Spleen (tissue), 11 donors: ENCODE results near the gene TMEM61. TPM values are rescaled to one million over a fixed set of nuclear protein-coding genes. Genes with fewer than 3 reads are reported as not detected.
A peak's percentile ranks its signal among the peaks of the same experiment; 100 is the strongest.

Experiments
- DNase-seq: peaks from one replicate; pipeline ENCODE4 v3.0.0-alpha.2; 2020
- H3K27ac ChIP-seq, 8 donors: fragments of 200-600 bp; sonication (generic) in 7 of 8; 1 replicate in 4 of 8; 2 replicates in 4 of 8; pipeline versions ENCODE4 v1.5.0 to v1.8.0; 2016 to 2021; ENCODE audit warnings: inconsistent platforms in 4 of 8, mild to moderate bottlenecking in 4 of 8, moderate library complexity in 1 of 8
- H3K27me3 ChIP-seq, 7 donors: fragments of 200-600 bp; sonication (generic) in 6 of 7; replicated peaks in 1 of 7; 1 replicate in 4 of 7; 2 replicates in 3 of 7; pipeline versions ENCODE4 v1.5.0 to v1.8.0; 2016 to 2021; ENCODE audit warnings: inconsistent platforms in 3 of 7, mild to moderate bottlenecking in 1 of 7
- H3K36me3 ChIP-seq, 6 donors: fragments of 200-600 bp; sonication (generic) in 5 of 6; 1 replicate in 4 of 6; 2 replicates in 2 of 6; pipeline versions ENCODE4 v1.5.0 to v1.8.0; 2016 to 2021; ENCODE audit warnings: inconsistent platforms in 2 of 6
- H3K4me1 ChIP-seq, 6 donors: fragments of 200-600 bp; sonication (generic) in 5 of 6; 1 replicate in 3 of 6; 2 replicates in 3 of 6; pipeline versions ENCODE4 v1.5.0 to v1.8.0; 2016 to 2021; ENCODE audit warnings: inconsistent platforms in 3 of 6
- H3K4me3 ChIP-seq, 8 donors: fragments of 200-600 bp; sonication (generic) in 7 of 8; 1 replicate in 4 of 8; 2 replicates in 4 of 8; pipeline versions ENCODE4 v1.5.0 to v1.8.0; 2016 to 2021; ENCODE audit warnings: inconsistent platforms in 4 of 8, mild to moderate bottlenecking in 4 of 8, moderate library complexity in 2 of 8
- H3K9me3 ChIP-seq, 8 donors: fragments of 200-600 bp; sonication (generic) in 7 of 8; 1 replicate in 4 of 8; 2 replicates in 4 of 8; pipeline versions ENCODE4 v1.5.0 to v1.8.0; 2016 to 2021; ENCODE audit warnings: inconsistent platforms in 4 of 8
- POLR2A ChIP-seq, 3 donors: fragments of 450-650 bp; IDR thresholded peaks; one replicate each; pipeline ENCODE4 v1.5.1; 2017; ENCODE audit warnings: antibody characterized with exemption in 3 of 3, mild to moderate bottlenecking in 1 of 3
- POLR2AphosphoS5 ChIP-seq, 3 donors: sonication (generic); formaldehyde crosslinking; IDR thresholded peaks; one replicate each; pipeline ENCODE4 v1.5.1; 2017; ENCODE audit warnings: antibody characterized with exemption in 3 of 3
- WGBS, 5 donors: extraction: QIAGEN DNeasy Blood & Tissue Kit in 3 of 5; methylation state at CpG; one replicate each; pipeline versions ENCODE4 v1.1.5 to v1.1.7; 2013 to 2018; 5-methylcytosine and 5-hydroxymethylcytosine counted together
- intact Hi-C: fragments of 100-400 bp; cut with DNase I; formaldehyde crosslinking; loops from one replicate; pipeline ENCODE4 v1.15.0; 2023; ENCODE audit warnings: low total_unique reads
- polyA plus RNA-seq, 3 donors: library from polyadenylated mRNA; stranded (reverse); fragments of 200-250 nt; gene quantifications; one replicate each; pipeline ENCODE4 v1.2.1, GENCODE V29; 2013
- total RNA-seq, 7 donors: library from RNA; depleted of rRNA in 3 of 7; stranded (reverse); fragments of >200 nt in 3 of 7; fragmentation: NEBNext Ultra II Directional in 4 of 7; extraction: Animal tissue kit (Norgen Biotek cat#: 25700) in 4 of 7; gene quantifications; one replicate each; pipeline versions ENCODE4 v1.1.0 to v1.2.1, GENCODE V29; 2016 to 2021
- TF ChIP-seq, protein P1 (sequence below), 11 experiments: fragments of 200-600 bp in 7 of 11; fragments of 450-650 bp in 4 of 11; sonication (generic) in 4 of 11; IDR thresholded peaks in 8 of 11; conservative IDR thresholded peaks in 3 of 11; 1 replicate in 7 of 11; 2 replicates in 4 of 11; pipeline versions ENCODE4 v1.4.0 to v1.8.0; 2016 to 2021; ENCODE audit warnings: antibody characterized with exemption in 11 of 11, inconsistent platforms in 4 of 11, mild to moderate bottlenecking in 1 of 11
- donor health status: healthy with polysubstance abuse.
- donor health status: DM: no; HTN: no; CAD: no; lungs with moderate emphysema.
- donor health status: DM: no; HTN: no; CAD: no.
- donor health status: Bipolar disorder and iron deficiency.
- donor health status: healthy.
- donor health status: DM: no; HTN: no; CAD: no.
- donor health status: DM: yes; HTN: yes; CAD: no.

TMEM61 gene
- total and polyA plus RNA-seq, 10 donors, result 0.19 to 2.1 (median 0.76) TPM; not detected in 5

DNA sequence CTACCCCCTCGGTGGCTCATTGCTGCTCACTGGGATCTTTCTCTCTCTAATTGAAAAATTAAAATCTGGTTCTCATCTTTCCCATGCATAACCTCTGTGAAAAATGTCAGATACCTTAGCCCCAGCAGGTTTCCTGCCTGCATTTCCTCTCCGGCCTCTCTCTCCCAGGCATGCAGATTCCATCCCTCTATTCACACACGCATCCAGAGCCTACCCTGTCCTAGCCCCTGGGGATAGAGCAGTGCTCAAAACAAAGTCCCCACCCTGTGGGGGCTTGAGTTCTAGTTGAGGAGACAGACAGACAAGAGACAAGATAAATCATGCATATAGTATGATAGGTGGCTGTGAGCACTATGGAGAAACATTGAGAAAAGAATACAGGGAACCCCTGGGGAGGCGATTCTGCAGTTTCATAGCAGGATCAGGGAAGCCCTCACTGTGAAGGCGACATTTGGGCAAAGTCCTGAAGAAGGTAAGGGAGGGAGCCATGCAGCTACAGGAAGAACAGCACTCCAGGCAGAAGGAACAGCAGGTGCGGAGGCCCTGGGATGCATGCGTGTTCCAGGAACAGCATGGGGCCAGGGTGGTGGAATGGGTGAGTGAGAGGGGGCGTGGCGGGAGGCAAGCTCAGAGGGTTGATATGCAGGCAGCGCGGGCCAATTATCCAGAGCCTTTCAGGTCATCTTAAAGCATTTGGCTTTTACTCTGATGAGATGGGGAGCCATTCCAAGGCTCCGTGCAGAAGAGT lies 14.8 kb downstream of the TMEM61 start:
- Histone ChIP-seq H3K9me3 (no peaks in the 10 kb centered on the region), H3K4me1 (peaks cover 5 to 22% (median 14%) of the 10 kb centered on the region in 6 donors), H3K27me3 (peaks cover 0 to 53% (median 17%) of the 10 kb centered on the region in 7 donors), H3K4me3 (no peak overlapping the region), H3K36me3 (no peaks in the 10 kb centered on the region), H3K27ac (no peak overlapping the region)
- no peak for DNase-seq
- WGBS, 5 donors, result 64 to 75% (median 66%) methylated on average over 12 of the region's 12 CpGs
- intact Hi-C loops, result loop anchor here (5.0 kb wide), 1 partner anchor 43 kb away; no protein-coding TSS in a partner anchor
- TF ChIP-seq, protein P1, sequence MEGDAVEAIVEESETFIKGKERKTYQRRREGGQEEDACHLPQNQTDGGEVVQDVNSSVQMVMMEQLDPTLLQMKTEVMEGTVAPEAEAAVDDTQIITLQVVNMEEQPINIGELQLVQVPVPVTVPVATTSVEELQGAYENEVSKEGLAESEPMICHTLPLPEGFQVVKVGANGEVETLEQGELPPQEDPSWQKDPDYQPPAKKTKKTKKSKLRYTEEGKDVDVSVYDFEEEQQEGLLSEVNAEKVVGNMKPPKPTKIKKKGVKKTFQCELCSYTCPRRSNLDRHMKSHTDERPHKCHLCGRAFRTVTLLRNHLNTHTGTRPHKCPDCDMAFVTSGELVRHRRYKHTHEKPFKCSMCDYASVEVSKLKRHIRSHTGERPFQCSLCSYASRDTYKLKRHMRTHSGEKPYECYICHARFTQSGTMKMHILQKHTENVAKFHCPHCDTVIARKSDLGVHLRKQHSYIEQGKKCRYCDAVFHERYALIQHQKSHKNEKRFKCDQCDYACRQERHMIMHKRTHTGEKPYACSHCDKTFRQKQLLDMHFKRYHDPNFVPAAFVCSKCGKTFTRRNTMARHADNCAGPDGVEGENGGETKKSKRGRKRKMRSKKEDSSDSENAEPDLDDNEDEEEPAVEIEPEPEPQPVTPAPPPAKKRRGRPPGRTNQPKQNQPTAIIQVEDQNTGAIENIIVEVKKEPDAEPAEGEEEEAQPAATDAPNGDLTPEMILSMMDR (IDR thresholded peaks at IDR 0.05 in 8 of 11, conservative IDR thresholded peaks at IDR 0.05 in 3 of 11), result no peak
- TF ChIP-seq POLR2A (IDR thresholded peaks at IDR 0.05) (no peak), POLR2AphosphoS5 (IDR thresholded peaks at IDR 0.05) (no peak)

DNA sequence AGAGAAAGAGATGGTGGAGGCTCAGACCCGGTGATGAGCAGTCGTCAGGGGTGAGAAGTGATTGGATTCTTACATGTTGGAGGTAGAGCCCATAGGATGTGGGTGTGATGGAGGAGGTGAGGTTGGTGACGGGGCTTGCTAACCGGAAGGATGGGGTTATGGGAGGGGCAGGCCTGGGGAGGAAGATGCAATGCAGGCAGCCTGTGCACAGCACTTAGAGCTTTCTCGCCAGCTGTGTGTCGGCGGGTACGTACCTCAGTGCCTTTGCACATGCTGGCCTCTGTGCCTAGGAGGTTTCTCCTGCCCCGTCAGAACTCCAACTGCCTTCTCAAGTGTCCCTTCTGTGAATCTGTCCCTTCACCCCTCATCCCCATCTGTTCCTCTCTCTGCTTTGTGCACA lies 15.4 kb downstream of the TMEM61 start:
- Histone ChIP-seq H3K9me3 (no peaks in the 10 kb centered on the region), H3K27me3 (peaks cover 0 to 60% (median 17%) of the 10 kb centered on the region in 7 donors), H3K4me3 (peak overlapping the region in 1 of 8 donors; percentile 46), H3K4me1 (peaks cover 5 to 22% (median 14%) of the 10 kb centered on the region in 6 donors), H3K36me3 (no peaks in the 10 kb centered on the region), H3K27ac (no peak overlapping the region)
- no peak for DNase-seq
- WGBS, 5 donors, result 53 to 70% (median 63%) methylated on average over 9 of the region's 9 CpGs
- no peak for TF ChIP-seq POLR2A (IDR thresholded peaks at IDR 0.05)
- intact Hi-C loops, result loop anchor here (5.0 kb wide), 1 partner anchor 44 kb away; no protein-coding TSS in a partner anchor

DNA sequence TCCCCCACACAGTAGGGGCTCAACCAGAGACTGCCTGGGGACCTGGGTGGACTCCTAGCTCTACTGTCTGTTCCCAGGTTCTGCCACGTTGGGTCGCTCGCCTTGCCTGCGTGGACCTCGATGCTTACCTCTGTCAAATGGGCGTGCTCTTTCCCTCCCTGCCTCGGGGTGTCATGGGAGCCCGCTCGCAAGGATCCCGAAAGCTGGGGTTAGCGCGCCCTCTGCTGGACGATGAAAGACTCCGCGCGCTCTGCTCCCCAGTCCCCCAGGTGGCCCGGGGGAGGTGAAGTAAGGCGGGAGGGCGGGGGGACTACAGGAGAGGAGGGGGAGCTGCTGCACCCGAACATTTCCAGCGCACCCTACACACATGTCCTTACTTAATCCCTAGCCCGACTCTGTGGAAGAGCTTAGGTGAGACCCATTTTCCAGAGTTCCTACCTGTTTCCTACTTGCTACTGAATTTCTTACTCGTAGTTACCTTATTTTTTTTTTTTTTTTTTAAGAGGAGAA lies 16.0 kb downstream of the TMEM61 start:
- intact Hi-C loops, result loop anchor here (5.0 kb wide), 1 partner anchor 44 kb away; no protein-coding TSS in a partner anchor
- Histone ChIP-seq H3K27ac (no peak overlapping the region), H3K4me3 (peak overlapping the region in 2 of 8 donors; percentile 1 to 46), H3K27me3 (peaks cover 0 to 63% (median 17%) of the 10 kb centered on the region in 7 donors), H3K36me3 (no peaks in the 10 kb centered on the region), H3K9me3 (no peaks in the 10 kb centered on the region), H3K4me1 (peaks cover 5 to 22% (median 14%) of the 10 kb centered on the region in 6 donors)
- peak; percentile 91 for DNase-seq
- TF ChIP-seq, protein P1 (IDR thresholded peaks at IDR 0.05 in 8 of 11, conservative IDR thresholded peaks at IDR 0.05 in 3 of 11), result peak; percentile 54 to 88 (median 80)
- peak in 2 of 3 donors; percentile 12 to 19 for TF ChIP-seq POLR2AphosphoS5 (IDR thresholded peaks at IDR 0.05)
- TF ChIP-seq POLR2A (IDR thresholded peaks at IDR 0.05), result no peak
- 2 to 4% (median 3%) methylated on average over 23 of the region's 23 CpGs for WGBS, 5 donors

DNA sequence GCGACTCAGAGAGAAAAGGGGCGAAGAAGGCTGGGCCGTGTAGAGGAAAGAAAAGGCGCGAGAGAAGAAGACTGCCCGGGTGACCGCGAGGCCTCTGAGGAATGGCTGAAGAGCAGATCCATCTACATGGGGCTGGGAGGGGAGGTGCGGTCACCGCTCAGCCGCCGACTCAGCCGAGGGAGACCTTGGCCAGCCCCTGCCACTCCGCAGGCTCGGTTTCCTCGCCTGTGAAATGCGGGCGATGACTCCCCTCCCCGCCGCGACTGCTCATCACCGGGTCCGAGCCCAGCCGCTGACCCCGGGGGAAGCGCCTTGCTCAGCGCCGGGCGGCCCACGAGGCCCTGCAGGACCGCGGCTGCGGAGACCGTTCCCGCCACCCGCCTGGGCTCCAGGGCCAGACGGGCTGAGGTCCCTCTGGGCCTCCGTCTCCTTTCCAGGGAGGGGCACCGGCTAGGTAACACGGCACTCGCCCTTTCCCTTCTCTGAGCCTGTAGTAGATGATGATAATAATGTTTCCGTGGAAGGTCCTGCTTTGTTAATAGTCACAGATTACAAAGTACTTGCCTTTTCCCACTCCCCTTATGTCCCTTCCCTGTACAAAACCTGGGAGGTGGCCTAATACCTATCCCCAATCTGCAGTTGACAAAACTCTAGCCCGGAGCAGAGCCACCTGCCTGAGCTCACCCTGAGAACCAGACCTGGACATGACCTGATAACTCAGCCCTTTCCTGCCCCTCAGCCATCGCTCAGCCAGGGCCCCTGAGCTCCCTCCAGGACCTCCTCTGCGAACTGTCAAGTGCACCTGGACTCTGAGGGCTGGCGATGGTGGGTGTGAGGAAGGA lies 16.7 kb downstream of the TMEM61 start:
- Histone ChIP-seq H3K4me3 (peak overlapping the region in 2 of 8 donors; percentile 1 to 46), H3K9me3 (no peaks in the 10 kb centered on the region), H3K27ac (no peak overlapping the region), H3K27me3 (peaks cover 0 to 68% (median 17%) of the 10 kb centered on the region in 7 donors), H3K36me3 (no peaks in the 10 kb centered on the region), H3K4me1 (peaks cover 5 to 22% (median 14%) of the 10 kb centered on the region in 6 donors)
- no peak for DNase-seq
- TF ChIP-seq, protein P1 (IDR thresholded peaks at IDR 0.05 in 8 of 11, conservative IDR thresholded peaks at IDR 0.05 in 3 of 11), result peak in 1 of 11 experiments; percentile 28
- TF ChIP-seq POLR2AphosphoS5 (IDR thresholded peaks at IDR 0.05), result no peak
- WGBS, 5 donors, result 11 to 19% (median 12%) methylated on average over 42 to 46 of the region's 46 CpGs
- intact Hi-C loops, result loop anchor here (5.0 kb wide), 1 partner anchor 45 kb away; no protein-coding TSS in a partner anchor
